Retinal pigment epithelial cell (primary cell): ENCODE measurements around the gene KDM8.

Experiments used
- DNase-seq: peaks from one replicate; pipeline ENCODE4 v3.0.0-alpha.2; 2010; ENCODE audit warnings: low read depth
- H3K4me3 ChIP-seq: 2 replicates; pipeline ENCODE4 v1.5.1; 2011; ENCODE audit warnings: mild to moderate bottlenecking, low read length, control low read depth, moderate library complexity
- TF ChIP-seq, protein P1 (sequence below): conservative IDR thresholded peaks from 2 replicates; pipeline ENCODE4 v1.5.1; 2011; ENCODE audit warnings: low read depth, low read length, control low read depth, inconsistent platforms

KDM8 gene

DNA sequence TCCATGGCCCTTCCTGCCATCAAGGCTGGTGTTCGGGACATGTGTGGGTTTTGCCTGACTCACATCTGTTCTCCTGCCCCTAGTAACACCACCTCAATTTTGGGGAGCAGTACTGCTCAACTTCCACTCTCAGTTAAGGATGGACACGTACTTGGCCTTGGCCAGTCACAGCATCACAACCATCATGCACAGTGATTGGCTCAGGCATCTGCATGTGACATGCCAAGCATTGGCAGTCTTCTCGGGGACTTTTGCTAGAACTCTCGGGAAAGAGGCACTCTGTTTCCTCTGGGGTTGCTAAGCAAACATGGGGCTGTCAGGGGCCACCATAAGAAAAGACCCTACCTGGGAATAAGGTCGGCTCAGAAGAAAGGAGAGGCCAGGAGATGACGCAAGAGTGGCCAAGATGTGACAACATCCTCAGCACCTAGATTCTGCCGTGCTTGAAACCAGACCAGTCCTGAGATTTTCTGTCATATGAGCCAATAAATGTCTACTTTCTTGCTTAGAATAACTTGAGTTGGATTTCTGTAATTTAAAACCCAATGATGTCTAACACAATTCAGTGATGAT lies 11.9 kb upstream of the KDM8 start:
- no peak for DNase-seq
- no peak overlapping the region for H3K4me3 ChIP-seq
- TF ChIP-seq, protein P1, sequence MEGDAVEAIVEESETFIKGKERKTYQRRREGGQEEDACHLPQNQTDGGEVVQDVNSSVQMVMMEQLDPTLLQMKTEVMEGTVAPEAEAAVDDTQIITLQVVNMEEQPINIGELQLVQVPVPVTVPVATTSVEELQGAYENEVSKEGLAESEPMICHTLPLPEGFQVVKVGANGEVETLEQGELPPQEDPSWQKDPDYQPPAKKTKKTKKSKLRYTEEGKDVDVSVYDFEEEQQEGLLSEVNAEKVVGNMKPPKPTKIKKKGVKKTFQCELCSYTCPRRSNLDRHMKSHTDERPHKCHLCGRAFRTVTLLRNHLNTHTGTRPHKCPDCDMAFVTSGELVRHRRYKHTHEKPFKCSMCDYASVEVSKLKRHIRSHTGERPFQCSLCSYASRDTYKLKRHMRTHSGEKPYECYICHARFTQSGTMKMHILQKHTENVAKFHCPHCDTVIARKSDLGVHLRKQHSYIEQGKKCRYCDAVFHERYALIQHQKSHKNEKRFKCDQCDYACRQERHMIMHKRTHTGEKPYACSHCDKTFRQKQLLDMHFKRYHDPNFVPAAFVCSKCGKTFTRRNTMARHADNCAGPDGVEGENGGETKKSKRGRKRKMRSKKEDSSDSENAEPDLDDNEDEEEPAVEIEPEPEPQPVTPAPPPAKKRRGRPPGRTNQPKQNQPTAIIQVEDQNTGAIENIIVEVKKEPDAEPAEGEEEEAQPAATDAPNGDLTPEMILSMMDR = no peak

DNA sequence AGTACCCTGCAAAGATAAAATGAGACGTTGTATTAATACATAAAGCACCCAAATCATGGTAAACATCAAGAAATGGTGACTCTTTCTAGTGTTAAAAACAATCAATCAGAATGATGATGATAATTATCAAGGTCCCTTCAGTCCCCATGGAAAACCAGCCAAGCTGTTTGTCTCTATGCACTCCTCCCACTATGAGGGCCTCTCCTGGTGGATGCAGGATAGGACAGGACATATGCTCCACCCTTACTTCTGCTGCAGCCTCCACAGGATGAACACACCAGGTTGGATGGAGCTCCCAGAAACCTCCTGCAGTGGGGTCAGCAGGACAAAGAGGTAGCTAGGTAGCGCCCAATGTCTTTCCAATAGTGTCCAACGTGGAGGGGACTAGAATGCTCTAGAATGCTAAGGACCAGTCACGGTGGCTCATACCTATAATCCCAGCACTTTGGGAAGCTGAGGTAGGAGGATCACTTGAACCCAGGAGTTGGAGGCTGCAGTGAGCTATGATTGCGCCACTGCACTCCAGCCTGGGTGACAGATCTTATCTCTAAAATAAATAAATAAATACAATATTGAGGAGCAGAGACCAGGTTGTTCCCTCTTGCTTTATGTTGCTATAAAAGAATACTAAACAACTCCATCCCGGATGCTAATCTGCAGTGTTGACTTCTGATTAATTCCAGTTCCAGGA lies 9.9 kb upstream of the KDM8 start:
- DNase-seq = no peak
- TF ChIP-seq, protein P1 = no peak
- H3K4me3 ChIP-seq = no peak overlapping the region

DNA sequence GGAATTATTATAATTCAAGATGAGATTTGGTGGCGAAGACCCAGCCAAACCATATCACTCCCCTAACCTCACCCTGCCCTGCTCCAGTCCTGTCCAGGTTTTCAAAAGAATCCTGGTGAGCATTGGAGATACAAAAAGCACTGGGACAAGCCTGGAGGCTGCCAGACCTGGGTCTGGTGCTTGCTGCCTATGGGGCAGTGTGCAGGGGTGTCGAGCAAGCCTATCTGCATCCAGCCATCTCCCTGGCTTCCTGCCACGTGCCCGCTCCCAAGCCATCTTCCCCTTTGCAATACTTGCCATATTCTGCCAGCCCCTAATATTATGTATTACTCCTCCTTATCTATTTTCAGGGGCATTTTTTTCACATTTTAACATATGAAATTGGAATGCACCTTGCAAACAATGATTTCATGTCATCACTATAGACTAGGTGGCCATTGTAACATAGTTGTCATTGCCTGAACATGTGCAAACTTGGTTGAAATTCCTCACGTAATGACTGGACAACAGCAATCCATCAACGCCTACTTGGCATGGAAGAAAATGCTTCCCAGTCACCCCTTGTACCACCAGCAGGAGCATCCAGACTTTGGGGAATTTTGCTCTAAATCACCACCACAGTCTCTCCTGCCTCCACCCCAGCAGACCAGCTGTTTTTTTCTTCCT lies 8.1 kb upstream of the KDM8 start:
- DNase-seq = no peak
- TF ChIP-seq, protein P1 = no peak
- no peak overlapping the region for H3K4me3 ChIP-seq

DNA sequence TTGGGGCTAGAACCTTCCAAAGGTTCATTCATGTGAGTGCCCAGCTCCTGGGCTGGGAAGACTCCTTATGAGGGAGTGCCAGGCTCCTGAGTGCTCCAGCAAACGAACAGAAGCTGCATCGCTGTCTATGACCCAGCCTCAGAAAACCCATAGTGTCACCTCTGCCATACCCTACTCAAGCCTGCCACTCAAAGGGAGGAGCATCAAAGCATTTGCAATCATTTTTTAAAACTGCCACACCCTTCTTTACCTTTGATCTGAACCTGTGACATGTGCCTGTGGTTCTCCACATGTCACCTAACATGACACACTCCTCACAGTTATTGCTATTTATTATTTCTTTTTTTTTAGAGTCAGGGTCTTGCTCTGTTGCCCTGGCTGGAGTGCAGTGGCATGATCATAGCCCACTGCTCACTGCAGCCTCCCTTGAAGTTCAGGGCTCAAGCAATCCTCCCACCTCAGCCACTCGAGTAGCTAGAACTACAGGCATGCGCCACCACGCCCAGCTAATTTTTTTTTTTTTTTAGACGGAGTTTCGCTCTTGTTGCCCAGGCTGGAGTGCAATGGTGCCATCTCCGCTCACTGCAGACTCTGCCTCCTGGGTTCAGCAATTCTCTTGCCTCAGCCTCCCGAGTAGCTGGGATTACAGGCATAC lies 7.3 kb upstream of the KDM8 start:
- DNase-seq = no peak
- TF ChIP-seq, protein P1 = no peak
- H3K4me3 ChIP-seq = no peak overlapping the region

DNA sequence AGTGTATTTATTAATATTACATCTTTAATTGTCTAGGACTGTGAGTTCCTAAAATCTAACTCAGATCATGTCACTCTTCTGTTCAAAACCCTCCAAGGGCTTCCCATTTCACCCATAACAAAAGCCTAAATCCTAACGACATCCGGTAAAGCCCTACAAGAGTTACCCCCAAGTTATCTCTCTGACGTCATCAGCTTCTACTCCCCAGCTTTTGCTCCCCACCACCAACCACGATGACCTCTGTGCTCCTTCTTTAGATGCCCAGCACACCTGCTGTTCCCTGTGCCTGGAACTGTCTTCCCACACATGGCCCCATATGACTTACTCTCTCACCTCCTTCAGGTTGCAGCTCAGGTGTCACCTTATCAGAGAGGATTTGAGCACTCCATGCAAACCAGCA lies 6.3 kb upstream of the KDM8 start:
- TF ChIP-seq, protein P1 = no peak
- H3K4me3 ChIP-seq = no peak overlapping the region
- DNase-seq = no peak

DNA sequence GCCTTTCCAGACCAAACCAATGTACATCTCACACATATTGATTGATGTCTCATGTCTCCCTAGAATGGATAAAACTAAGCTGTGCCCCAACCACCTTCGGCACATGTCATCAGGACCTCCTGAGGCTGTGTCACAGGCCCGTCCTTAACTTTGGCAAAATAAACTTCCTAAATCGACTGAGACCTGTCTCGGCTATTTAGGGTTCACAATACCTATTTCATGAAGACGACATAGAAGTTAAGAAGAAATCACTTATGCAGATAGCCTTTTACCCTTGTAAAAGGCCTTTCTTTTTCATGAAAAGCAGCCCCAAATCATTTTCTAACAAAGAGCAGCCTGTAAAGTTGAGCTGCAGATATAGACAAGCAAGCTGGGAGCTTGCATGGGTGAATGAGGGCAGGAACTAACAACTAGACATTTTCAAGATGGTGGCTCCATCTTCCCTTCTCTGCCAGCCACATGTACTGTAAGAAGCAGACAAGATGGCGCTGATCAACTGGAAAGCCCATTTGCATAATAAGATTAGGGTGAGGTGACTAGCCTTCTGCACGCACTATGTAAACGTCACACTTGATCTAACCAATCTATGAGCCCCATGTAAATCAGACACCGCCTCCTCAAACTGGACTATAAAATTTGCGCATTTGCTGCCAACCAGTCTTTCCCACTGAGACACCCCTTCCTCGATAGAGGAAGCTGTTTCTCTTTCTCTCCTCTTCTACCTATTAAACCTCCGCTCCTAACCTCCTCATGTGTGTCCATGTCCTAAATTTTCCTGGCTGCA lies 4.7 kb upstream of the KDM8 start:
- TF ChIP-seq, protein P1 = no peak
- DNase-seq = no peak
- H3K4me3 ChIP-seq = no peak overlapping the region
